GM15510 (cell line): ENCODE measurements around the gene ECT2.

Experiments used
- POLR2A ChIP-seq: IDR thresholded peaks from 3 replicates; pipeline ENCODE4 v1.6.1; 2011; ENCODE audit warnings: borderline replicate concordance; ENCODE audit not compliant: insufficient read length; ENCODE audit errors: extremely low read depth

Gene ECT2

DNA sequence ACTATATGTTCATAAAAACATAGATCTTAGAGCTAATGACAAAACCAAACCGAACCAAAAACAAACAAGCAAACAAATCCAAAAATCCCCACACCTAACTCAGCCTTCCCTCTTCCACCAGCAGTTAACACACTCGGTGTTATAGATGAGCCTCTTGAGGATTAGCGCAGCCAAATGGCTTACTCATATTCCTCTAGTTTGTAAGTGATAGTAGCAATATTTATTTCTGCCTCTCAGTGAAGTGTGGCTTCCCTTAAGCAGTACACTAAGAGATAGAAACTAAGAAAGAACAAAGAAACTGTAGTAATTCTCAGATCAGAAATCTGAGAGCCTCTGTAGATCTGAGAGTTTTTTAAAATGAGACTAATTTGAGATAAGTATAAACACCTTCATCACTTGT, 37.2 kb upstream of the ECT2 start:
- TF ChIP-seq POLR2A = no peak

DNA sequence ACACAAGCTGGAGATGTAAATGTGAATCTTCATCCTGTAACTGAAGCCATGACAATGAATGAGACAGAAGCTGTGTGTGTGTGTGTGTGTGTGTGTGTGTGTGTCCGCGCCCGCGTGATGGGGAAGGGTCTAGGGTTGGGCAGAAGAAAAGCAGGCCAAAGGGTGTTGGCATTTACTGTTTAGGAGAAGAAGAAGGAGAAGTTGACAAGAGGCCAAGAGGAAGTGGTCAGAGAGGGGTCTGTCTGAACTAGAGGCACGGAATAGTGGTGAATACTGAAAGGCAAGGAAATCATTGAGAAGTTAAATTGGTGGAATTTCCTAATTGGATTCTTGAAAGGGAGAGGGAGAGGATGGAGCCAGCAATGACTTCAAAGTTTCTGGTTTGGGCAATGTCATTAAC, 34.0 kb upstream of the ECT2 start:
- no peak for TF ChIP-seq POLR2A

DNA sequence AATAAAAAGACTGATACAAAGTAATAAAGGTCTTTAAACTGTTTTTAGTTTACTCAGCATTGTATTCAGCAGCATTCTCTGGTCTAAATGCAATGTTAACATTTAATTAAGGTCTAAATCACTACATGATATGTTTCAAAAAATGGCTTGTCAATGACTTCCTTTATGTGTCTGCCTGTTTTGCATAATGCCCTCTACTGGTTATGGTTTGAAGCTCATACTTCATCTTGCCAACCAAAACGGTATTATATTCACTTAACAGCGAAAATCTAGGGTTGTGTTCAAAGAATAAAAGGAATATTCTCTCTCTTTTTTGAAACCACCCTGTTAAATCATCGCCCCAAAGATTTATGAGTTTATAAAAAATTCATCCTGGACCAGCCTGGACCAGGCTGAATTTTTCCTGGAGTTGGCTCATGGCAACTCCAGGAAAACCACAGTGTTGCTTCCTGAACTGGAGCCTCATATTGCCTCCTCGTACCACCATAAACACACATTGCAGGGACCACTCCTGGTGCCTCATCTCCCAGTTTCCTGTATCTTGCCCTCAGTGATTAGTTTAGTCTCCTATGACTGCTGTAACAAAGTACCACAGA, 32.9 kb upstream of the ECT2 start:
- no peak for TF ChIP-seq POLR2A

DNA sequence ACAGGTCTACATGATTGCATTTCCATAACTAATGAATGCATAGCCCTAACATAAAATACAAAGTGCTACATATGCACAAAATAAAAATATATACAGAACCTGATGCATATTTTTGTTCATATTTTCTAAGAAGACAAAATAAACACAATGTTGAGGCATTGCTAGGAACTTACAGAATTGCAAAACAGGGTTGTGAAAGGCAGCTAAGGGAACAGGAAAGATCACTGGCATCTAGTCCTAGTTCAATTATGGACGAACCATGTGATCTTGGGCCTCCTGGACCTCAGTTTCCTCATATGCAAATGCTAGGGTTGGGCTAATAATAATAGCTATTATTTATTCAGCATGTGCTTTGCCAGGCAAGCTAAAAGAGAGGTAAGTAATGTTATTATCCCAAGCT, 24.1 kb upstream of the ECT2 start:
- TF ChIP-seq POLR2A = no peak

DNA sequence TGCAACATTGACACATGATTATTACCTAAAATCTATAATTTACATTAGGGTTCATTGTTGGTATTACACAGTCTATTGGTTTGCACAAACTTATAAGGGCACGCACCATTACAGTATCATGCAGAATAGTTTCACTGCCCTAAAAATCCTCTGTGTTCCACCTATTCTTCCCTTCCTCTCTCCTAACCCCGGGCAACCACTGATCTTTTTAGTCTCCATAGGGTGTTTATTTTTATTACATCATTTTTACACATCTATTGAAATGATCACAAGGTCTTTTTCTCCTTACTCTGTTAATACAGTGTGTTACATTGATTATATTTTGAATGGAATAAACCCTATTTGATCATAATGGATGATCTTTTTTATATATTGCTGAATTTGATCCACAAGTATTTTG, 15.5 kb upstream of the ECT2 start:
- no peak for TF ChIP-seq POLR2A

DNA sequence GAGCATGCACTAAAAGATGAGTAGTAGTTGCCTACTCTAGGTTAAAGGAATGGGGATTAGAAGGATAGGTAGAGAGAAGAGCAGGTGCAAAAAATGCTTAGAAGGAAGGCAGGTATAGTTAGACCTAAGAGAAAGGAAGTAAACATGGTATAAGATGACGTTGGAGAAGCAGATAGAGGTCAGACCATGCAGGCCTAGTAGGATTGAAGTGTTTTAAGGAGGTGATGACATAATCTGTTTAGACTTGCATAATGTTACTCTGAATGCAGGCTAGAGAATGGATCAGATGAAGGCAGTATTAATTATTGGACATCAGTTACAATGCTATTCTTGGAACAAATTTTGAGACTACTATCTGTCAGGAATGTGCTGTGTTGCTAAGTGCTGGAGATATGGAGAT, 11.1 kb upstream of the ECT2 start:
- no peak for TF ChIP-seq POLR2A

DNA sequence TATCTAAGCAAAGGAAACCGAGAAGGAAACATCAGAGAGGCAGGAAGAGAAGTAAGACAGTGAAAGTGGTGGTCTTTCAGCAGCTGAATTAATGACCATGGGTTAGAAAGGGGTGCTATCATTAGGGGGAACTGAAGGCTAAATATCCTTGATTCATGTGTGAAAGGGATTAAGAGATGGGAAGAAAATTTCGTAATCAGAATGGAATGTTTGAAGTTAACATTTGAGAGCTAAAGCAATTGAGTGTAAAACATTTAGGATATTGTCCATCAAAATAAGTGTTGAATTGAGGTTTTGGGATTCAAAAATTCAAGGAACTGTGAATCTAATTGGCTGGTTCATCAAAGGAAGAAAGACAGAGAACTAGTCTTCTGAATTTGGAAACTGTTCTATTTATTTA, 4.1 kb upstream of the ECT2 start:
- no peak for TF ChIP-seq POLR2A

DNA sequence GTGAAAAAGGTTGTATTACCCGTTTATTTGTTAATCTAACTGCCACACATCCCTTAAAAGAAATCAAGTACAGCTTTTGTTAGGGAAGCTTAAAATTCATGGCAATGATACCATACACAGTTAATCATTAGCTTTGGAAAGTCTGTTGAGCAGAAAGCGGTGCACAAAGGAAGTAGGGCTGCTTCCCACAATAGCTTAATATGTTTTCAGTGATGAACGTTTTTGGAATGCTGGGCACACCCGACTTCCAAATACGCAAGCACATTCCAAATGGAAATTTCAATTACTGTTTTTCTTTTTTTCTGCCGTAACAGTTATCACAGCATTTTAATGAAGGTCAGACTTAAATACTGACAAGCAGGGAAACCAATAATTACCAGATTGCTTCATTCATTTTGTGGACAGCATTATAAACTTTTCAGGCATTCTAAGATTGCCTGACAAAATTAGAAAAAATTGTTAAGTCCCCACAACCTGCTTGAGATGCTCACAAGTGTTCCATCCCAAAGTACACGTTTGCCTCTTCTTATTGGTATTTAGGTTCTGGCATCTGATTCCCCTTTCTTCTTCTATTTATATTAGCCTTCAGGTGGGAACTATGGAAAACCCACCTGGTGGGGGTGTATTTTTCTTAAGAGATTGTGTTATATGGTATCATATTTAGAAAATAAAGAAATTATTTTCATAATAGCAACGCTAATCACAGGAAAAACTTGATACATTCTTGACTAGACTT, 1.1 kb upstream of the ECT2 start:
- TF ChIP-seq POLR2A = no peak

DNA sequence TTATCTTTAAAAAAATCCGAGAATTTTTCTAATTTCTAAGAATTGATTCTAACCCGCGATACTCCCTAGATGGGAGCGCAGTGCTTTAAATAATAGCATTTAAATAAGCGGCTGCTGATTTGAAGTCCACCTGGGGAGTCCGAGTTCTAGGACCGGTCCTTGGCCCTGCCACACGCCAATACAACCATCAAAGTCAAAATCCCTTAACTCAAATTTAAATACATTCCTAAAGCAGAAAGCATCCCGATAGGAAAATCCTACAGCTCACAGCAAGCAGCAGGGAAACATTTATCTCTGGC, 508 bp upstream of the ECT2 start:
- no peak for TF ChIP-seq POLR2A

DNA sequence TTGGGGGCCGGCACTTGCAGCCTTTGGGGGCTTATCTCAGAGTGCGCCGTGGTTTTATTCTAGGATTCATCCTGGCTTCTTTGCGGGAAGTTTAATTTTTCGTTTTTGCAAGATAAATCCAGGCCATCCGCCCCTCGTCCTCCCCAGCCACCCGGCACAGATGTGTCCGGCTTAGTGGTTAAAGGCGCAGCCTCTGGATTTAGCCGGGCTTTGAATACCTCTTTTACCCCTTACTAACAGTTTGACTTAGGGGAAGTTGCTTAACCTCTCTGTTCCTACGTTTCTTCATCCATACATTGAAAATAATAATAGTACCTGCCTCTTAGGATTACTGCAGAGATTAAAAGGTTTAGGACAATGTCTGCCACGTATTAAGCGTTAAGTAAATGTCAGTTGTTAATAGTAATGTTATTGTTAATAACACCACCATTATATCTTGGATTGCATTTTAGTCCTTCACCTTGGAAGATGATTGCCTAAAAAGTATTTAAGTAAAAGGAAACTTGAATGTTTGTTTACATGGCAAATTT, 714 bp downstream of the ECT2 start:
- no peak for TF ChIP-seq POLR2A

DNA sequence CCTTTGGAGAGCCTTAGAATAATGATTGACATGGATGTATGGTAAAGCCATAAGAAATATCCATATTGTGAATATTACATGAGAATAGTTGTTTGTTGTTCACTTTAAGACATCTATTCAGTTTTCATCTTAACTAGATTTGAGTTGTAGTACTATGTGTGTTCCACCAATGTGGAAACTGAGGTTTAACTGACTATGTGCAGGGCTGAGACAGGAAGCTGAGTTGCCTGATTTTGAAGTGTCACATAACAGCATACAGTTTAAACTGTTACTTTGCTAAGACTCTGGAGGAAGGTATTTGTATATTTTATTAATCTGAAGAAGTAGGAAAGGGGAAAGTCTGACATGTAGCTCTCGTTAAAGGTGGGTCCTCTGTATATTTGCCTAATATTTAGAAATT, 2.1 kb downstream of the ECT2 start:
- TF ChIP-seq POLR2A = no peak

DNA sequence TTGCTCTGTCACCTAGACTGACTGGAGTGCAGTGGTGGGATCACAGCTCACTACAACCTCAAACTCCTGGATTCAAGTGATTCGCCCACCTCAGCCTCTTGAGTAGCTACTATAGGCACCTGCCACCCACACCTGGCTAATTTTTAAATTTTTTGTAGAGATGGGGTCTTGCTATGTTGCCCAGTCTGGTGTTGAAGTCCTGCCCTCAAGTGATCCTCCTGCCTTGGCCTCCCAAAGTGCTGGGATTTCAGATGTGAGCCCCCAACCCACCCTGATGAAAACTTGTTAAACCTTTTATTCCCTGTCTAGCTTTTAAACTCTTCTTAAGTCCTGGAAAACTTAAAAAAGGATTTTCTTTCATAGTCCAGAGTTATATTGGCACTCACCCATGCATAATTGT, 2.6 kb downstream of the ECT2 start:
- no peak for TF ChIP-seq POLR2A

DNA sequence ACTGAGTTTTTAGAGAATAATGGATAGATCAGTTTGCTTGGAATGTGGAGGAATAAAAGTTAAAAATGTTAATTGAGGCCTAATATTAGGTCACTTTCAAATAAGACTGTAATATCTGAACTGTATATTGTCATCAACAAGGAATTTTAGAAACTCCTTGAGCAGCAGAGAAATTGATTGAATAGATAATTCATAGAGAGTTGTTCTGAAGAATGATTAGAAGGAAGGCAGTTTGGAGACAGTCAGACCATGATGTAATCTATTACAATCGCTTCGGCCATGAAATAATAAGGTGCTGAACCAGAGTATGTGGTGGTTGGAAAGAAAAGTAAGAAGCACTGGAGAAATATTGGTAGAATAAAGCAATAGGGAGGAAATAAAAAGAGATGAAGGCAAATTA, 15.7 kb downstream of the ECT2 start:
- no peak for TF ChIP-seq POLR2A

DNA sequence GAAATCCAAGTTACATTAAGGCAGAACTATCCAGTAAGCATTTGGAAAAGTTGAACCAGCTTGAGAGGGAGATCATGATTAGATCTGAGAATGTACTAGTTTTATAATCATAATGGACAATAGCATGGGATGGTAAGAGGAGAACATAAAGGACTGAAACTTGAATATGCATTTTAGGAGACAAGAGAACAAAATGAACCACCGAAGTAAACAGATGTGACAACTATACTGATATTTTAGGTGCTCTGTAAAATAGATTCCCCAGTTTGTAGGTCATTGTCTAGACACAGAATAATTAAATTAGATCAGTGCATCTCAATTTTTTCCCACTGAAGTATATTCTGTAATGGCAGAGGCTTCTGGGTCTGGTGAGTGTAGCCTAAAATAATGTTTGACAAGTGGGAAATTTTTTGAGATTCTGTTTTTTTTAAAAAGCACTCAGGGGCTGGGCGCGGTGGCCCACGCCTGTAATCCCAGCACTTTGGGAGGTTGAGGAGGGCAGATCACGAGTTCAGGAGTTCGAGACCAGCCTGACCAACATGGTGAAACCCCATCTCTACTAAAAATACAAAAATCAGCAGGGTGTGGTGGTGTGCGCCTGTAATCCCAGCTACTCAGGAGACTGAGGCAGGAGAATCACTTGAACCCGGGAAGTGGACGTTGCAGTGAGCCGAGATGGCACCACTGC, 16.3 kb downstream of the ECT2 start:
- no peak for TF ChIP-seq POLR2A

DNA sequence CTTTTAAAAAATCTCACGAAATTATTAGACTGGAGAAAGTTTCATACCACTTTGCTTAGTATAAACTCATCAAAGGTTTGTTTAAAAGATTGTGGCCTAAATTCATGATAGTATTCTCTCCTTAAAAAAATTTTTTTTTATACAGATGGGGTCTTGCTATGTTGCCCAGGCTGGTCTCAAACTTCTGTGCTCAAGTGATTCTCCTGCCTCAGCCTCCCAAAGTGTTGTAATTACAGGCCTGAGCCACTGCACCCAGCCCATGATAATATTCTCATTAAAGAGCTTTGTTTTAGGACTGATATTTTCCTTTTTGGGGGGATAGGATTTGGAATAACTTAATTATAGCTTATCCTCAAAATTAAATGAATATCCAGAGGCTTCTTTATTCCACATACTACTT, 19.9 kb downstream of the ECT2 start:
- no peak for TF ChIP-seq POLR2A

DNA sequence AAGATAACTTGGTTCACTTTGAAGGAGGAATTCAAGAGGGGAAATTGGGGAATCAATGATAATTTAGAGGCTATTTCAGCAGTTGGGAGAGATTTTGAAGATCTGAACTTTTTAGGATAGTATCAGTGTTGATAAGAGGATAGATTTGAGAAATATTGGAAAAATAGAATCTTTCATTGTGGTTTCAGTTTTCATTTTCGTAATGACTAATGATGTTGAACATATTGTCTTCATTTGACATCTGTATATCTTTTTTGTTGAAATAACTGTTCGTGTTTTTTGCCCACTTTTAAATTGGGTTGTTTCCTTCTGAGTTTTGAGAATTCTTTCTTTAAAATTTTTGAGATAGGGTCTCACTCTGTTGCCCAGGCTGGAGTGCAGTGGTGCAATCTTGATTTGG, 21.1 kb downstream of the ECT2 start:
- no peak for TF ChIP-seq POLR2A
